ENCODE measurements around the gene SNAPC5. TPM values are rescaled to one million over a fixed set of nuclear protein-coding genes. Genes with fewer than 3 reads are reported as not detected.
A peak's percentile ranks its signal among the peaks of the same experiment; 100 is the strongest.

SNAPC5 gene
- total RNA-seq, 4 donors from 2014 or later, result 2.6 to 64.0 (median 32.1) TPM

DNA sequence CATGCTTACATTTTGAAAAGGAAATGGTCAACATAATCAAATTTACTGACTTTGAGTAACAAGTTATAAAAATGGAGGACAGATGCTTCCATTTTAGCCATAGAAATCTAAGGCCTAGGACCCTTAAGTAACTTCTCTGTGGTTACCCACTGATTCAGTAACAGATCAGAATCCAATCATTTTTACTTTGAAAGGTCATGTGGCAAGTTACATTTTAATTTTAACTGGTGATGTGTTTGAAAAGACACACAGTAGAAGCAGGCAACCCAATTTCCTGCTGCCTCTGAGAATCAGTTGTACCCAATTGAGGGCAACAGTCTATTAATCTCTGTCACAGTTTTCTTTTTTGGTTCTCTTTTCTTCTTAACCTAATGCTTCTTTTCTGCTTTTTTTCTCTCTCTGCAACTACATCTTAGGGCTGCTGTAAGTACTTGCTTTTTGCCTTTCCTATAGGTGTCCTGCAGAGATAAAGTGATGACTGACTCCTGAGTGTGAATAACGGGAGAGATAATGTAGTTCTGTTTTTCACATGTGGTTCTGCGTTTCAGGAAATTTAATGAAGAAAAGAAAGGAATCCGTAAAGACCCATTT is 10.8 kb upstream of the SNAPC5 start:
- Histone ChIP-seq H3K4me3 (no peak overlapping the region), H3K36me3 (no peaks in the 10 kb centered on the region), H3K27me3 (no peaks in the 10 kb centered on the region), H3K9me3 (no peaks in the 10 kb centered on the region), H3K27ac (no peak overlapping the region), H3K4me1 (peaks cover 4 to 17% (median 10%) of the 10 kb centered on the region in 4 donors)
- no peak for TF ChIP-seq EP300 (IDR thresholded peaks at IDR 0.05; ENCODE audit: low read depth)
- no peak for TF ChIP-seq POLR2AphosphoS5 (IDR thresholded peaks at IDR 0.05)
- TF ChIP-seq POLR2A (IDR thresholded peaks at IDR 0.05), result no peak
- TF ChIP-seq, protein P1, sequence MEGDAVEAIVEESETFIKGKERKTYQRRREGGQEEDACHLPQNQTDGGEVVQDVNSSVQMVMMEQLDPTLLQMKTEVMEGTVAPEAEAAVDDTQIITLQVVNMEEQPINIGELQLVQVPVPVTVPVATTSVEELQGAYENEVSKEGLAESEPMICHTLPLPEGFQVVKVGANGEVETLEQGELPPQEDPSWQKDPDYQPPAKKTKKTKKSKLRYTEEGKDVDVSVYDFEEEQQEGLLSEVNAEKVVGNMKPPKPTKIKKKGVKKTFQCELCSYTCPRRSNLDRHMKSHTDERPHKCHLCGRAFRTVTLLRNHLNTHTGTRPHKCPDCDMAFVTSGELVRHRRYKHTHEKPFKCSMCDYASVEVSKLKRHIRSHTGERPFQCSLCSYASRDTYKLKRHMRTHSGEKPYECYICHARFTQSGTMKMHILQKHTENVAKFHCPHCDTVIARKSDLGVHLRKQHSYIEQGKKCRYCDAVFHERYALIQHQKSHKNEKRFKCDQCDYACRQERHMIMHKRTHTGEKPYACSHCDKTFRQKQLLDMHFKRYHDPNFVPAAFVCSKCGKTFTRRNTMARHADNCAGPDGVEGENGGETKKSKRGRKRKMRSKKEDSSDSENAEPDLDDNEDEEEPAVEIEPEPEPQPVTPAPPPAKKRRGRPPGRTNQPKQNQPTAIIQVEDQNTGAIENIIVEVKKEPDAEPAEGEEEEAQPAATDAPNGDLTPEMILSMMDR (IDR thresholded peaks at IDR 0.05), result no peak
- WGBS, 2 donors (ENCODE audit: low coverage in 1 of 2), result 79 to 93% methylated on average over 3 of the region's 3 CpGs
- intact Hi-C loops (cut with DNase I; ENCODE audit: low total_unique reads) (no loop called here), in situ Hi-C loops (cut with MboI; ENCODE audit: low pct_ligation_motif_present in 1 of 4, low pct_unique_long_range_greater_than_20kb in 1 of 4, low sequenced_read_pairs in 3 of 4) (no loop called here)
- DNase-seq, result no peak

- in situ Hi-C loops (cut with MboI; ENCODE audit: low pct_ligation_motif_present in 1 of 4, low pct_unique_long_range_greater_than_20kb in 1 of 4, low sequenced_read_pairs in 3 of 4) (no loop called here), intact Hi-C loops (cut with DNase I; ENCODE audit: low total_unique reads) (loop anchor here (2.0 kb wide), 1 partner anchor 119 kb away; the partner anchor contains the start of gene MAP2K1)
These were observed 8.3 kb upstream of the SNAPC5 start for GRCh38 chr15:66505818-66506217.

GRCh38 chr15:66505430-66505811 is 7.9 kb upstream of the SNAPC5 start:
- intact Hi-C loops (cut with DNase I; ENCODE audit: low total_unique reads), result loop anchor here (2.0 kb wide), 1 partner anchor 119 kb away; the partner anchor contains the start of gene MAP2K1

More at GRCh38 chr15:66505818-66506217, 8.3 kb upstream of the SNAPC5 start:
- 52% methylated on average over 4 of the region's 4 CpGs for WGBS, 2 donors (ENCODE audit: low coverage in 1 of 2)
- Histone ChIP-seq H3K9me3 (no peaks in the 10 kb centered on the region), H3K27me3 (no peaks in the 10 kb centered on the region), H3K4me3 (peak overlapping the region in 3 of 4 donors; percentile 58 to 93 (median 84)), H3K27ac (peak overlapping the region; percentile 88 to 98 (median 92)), H3K4me1 (peaks cover 11 to 32% (median 22%) of the 10 kb centered on the region in 4 donors), H3K36me3 (peaks cover 0 to 22% (median 10%) of the 10 kb centered on the region in 4 donors)
- TF ChIP-seq POLR2A (IDR thresholded peaks at IDR 0.05), result no peak
- TF ChIP-seq, protein P1 (IDR thresholded peaks at IDR 0.05), result no peak
- TF ChIP-seq POLR2AphosphoS5 (IDR thresholded peaks at IDR 0.05), result no peak
- TF ChIP-seq EP300 (IDR thresholded peaks at IDR 0.05; ENCODE audit: low read depth), result no peak
- DNase-seq, result no peak

More at GRCh38 chr15:66505430-66505811, 7.9 kb upstream of the SNAPC5 start:
- peak overlapping the region; percentile 88 to 98 (median 92) for H3K27ac ChIP-seq
- in situ Hi-C loops (cut with MboI; ENCODE audit: low pct_ligation_motif_present in 1 of 4, low pct_unique_long_range_greater_than_20kb in 1 of 4, low sequenced_read_pairs in 3 of 4), result no loop called here
- no peak for DNase-seq
- TF ChIP-seq, protein P1 (IDR thresholded peaks at IDR 0.05), result no peak
- TF ChIP-seq POLR2AphosphoS5 (IDR thresholded peaks at IDR 0.05) (no peak), POLR2A (IDR thresholded peaks at IDR 0.05) (no peak), EP300 (IDR thresholded peaks at IDR 0.05; ENCODE audit: low read depth) (no peak)
- peaks cover 11 to 32% (median 22%) of the 10 kb centered on the region in 4 donors for H3K4me1 ChIP-seq
- H3K36me3 ChIP-seq, result peaks cover 0 to 26% (median 12%) of the 10 kb centered on the region in 4 donors
- H3K27me3 ChIP-seq, result no peaks in the 10 kb centered on the region
- 1 to 3% methylated on average over 4 to 13 of the region's 13 CpGs for WGBS, 2 donors (ENCODE audit: low coverage in 1 of 2)
- H3K4me3 ChIP-seq, result peak overlapping the region; percentile 58 to 96 (median 88)
- no peaks in the 10 kb centered on the region for H3K9me3 ChIP-seq
